D721Med (cell line): ENCODE data around the gene RUFY4.

Source experiments
- DNase-seq: peaks from one replicate; pipeline ENCODE4 v3.0.0; 2011; ENCODE audit warnings: low spot score; ENCODE audit not compliant: insufficient read length
- FAIRE-seq: peaks from 2 replicates; lab custom pipeline; 2011; peaks lifted over from hg19 to GRCh38; lab: Jason Lieb, UNC
- CTCF ChIP-seq: IDR thresholded peaks from 2 replicates; pipeline ENCODE4 v1.5.1; 2012; ENCODE audit warnings: mild to moderate bottlenecking, control low read depth; ENCODE audit not compliant: insufficient read depth; ENCODE audit errors: missing control alignments

Gene RUFY4

GRCh38 chr2:218027426-218028188 lies 41.4 kb upstream of the RUFY4 start:
- no peak for TF ChIP-seq CTCF
- FAIRE-seq (no peak), DNase-seq (no peak)

- FAIRE-seq = no peak
- no peak for TF ChIP-seq CTCF
- no peak for DNase-seq
Observed at GRCh38 chr2:218028189-218028495, 40.9 kb upstream of the RUFY4 start.

- FAIRE-seq (no peak), DNase-seq (no peak)
- TF ChIP-seq CTCF = no peak
Observed at GRCh38 chr2:218028562-218029348, 40.3 kb upstream of the RUFY4 start.

GRCh38 chr2:218029366-218030360 lies 39.4 kb upstream of the RUFY4 start:
- no peak for TF ChIP-seq CTCF
- no peak for FAIRE-seq
- no peak for DNase-seq

GRCh38 chr2:218030409-218031195 lies 38.5 kb upstream of the RUFY4 start:
- no peak for TF ChIP-seq CTCF
- FAIRE-seq (no peak), DNase-seq (no peak)

- no peak for FAIRE-seq
- DNase-seq = no peak
- TF ChIP-seq CTCF = no peak
Observed at GRCh38 chr2:218031261-218031660, 37.8 kb upstream of the RUFY4 start.
